Choroid plexus epithelial cell (primary cell): Measurements from ENCODE around the gene SNX1.

Experiments
- DNase-seq: peaks from one replicate; pipeline ENCODE4 v3.0.0-alpha.2; 2010; ENCODE audit warnings: low read depth
- H3K4me3 ChIP-seq: 2 replicates; pipeline ENCODE4 v1.5.1; 2011; ENCODE audit warnings: low read depth, mild to moderate bottlenecking, control low read depth, low read length, moderate library complexity
- TF ChIP-seq, protein P1 (sequence below): conservative IDR thresholded peaks from 2 replicates; pipeline ENCODE4 v1.5.1; 2011; ENCODE audit warnings: low read depth, mild to moderate bottlenecking, control low read depth, inconsistent platforms, low read length, moderate library complexity

SNX1 gene

DNA sequence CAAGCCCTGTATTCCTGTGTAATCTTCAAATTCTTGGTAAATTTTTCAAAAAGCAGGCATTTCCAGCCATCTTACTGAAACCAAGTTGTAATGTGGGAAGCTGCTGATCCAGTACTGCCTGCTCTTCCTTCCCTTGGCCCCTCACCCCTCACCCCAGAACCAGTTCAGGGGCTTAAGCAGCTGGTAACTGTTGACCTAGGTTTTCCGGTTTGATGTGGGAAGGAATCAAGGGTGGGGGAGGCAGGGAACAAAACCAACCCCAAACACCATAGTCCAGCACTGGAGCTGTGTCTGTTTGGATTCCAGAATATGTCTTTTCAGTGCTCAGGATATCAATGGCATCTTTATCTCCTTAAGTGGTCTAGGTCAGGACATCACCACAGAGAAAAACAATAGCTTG, 26.7 kb downstream of the SNX1 start:
- TF ChIP-seq, protein P1, sequence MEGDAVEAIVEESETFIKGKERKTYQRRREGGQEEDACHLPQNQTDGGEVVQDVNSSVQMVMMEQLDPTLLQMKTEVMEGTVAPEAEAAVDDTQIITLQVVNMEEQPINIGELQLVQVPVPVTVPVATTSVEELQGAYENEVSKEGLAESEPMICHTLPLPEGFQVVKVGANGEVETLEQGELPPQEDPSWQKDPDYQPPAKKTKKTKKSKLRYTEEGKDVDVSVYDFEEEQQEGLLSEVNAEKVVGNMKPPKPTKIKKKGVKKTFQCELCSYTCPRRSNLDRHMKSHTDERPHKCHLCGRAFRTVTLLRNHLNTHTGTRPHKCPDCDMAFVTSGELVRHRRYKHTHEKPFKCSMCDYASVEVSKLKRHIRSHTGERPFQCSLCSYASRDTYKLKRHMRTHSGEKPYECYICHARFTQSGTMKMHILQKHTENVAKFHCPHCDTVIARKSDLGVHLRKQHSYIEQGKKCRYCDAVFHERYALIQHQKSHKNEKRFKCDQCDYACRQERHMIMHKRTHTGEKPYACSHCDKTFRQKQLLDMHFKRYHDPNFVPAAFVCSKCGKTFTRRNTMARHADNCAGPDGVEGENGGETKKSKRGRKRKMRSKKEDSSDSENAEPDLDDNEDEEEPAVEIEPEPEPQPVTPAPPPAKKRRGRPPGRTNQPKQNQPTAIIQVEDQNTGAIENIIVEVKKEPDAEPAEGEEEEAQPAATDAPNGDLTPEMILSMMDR = no peak
- H3K4me3 ChIP-seq = no peak overlapping the region
- no peak for DNase-seq

DNA sequence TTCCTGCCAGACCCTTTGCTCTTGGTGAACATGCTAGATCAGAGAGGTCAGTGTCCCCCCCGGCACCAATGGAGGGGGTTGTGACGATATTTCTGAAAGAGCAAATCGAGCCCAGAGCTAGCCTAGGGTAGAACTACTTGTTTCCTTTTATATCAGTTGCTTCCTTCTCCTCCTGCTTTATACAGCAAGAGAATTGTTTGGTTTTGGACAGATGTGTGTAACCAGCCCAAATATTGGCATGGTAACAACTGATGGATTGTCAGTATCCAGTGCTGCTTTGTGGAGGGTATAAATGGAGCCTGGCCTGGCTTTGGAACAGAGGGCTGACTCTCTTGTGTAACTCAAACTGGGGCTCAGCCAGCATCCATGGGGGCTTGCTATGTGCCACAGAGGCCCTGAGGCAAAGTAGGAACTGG, 27.2 kb downstream of the SNX1 start:
- TF ChIP-seq, protein P1 = no peak
- H3K4me3 ChIP-seq = no peak overlapping the region
- DNase-seq = no peak

DNA sequence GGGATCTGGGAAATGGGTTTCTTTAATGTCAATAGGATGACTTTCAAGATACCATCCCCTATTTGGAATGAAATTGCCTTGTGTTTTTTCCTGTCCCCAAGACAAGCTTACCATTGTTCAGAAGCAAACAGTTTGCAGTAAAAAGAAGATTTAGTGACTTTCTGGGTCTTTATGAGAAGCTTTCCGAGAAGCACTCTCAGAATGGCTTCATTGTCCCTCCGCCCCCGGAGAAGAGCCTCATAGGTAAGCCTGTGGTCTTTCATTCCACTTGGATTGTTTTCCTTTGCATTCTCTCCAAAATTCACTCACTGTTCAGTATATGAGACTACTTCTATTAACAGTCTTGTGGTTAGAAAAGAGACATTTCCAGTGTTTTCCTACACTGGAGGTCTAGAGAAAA, 30.2 kb downstream of the SNX1 start:
- no peak overlapping the region for H3K4me3 ChIP-seq
- TF ChIP-seq, protein P1 = no peak
- DNase-seq = no peak

DNA sequence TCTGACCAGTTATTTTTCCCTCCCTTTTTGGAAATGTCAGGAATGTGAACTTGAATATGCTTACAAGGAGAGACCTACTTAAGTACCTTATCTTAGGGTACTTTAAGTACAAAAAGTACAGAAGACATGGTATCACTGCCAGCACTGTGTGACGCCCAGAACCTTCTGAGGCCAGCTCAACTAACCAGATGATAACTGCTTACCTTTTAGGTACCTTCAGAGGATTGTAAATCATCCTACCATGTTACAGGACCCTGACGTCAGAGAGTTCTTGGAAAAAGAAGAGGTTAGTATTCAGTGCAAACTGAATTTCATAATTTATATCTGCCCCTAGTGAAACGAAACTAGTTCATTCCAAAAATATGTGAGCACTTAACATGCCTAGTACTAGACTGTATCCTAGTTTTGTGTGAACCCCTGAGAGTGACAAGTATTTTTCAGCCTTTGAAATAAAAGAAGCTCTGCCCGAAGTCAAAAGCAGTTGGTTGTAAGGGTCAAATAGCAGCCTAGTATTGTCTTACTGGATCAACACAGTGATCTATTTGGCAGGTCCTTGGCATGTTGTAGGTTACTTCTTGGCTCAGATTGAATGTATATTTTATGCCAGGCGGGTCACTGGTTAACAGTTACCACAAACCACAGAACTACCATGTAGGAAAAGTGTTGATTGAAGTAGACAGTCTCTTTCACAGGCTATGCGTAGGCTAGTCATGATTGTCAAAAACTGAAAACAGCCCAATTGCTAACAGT, 31.9 kb downstream of the SNX1 start:
- no peak overlapping the region for H3K4me3 ChIP-seq
- DNase-seq = no peak
- TF ChIP-seq, protein P1 = no peak

DNA sequence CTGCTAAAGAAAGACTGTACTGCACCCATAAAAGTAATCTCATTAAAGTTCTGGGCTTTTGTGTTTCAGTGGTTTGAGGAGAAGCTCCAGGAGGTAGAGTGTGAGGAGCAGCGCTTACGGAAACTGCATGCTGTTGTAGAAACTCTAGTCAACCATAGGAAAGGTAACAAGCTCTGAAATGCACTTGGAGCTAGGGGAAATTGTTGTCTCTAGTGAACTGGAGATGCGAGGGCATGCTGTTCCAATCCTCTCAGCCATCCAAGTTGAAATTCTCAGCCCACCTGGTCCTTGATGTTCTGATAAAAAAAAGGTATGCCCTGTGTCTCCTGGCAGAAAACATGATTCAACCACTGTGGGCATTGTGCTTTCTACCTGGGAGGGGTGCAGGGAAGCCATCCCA, 34.4 kb downstream of the SNX1 start:
- TF ChIP-seq, protein P1 = no peak
- H3K4me3 ChIP-seq = no peak overlapping the region
- no peak for DNase-seq

DNA sequence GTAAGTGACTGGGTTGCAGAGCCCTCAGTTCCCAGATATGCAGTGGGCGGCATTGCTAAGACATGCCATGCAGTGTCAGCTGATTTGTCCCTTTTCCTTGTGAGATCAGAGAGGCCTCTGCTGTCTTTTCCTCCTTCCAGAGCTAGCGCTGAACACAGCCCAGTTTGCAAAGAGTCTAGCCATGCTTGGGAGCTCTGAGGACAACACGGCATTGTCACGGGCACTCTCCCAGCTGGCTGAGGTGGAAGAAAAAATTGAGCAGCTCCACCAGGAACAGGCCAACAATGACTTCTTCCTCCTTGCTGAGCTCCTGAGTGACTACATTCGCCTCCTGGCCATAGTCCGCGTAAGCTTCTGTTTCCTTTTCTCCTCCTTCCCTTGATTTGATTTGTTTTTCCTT, 35.8 kb downstream of the SNX1 start:
- H3K4me3 ChIP-seq = no peak overlapping the region
- DNase-seq = no peak
- TF ChIP-seq, protein P1 = no peak

DNA sequence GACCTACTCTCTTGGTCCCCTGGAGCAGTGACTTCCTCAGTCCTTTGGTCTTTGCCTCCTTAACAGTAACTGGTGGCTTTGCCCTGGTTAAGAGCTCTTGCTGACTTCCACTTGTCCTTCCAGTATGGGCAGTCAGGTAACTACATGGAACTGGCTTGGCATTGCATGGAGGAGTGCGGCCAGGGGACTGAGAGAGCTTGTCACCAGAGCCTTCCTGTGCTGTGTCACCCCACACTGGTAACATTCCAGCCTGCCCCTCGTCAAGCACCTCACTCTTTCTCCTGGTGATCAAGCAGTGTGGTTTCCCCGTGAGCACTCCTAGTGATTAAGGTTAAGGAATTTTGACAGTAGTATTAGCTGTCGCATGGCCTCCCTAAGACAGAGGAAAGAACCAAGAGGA, 36.4 kb downstream of the SNX1 start:
- no peak for DNase-seq
- H3K4me3 ChIP-seq = no peak overlapping the region
- TF ChIP-seq, protein P1 = no peak
